Occipital lobe (tissue), 2 donors: ENCODE results near the gene CASKIN1. TPM values are rescaled to one million over a fixed set of nuclear protein-coding genes. Genes with fewer than 3 reads are reported as not detected.
"Not testable (repeated sequence)": the region's sequence is repeated elsewhere in the genome, so short reads cannot be mapped to it uniquely, and the experiment has no call there.

Source experiments
- DNase-seq: peaks from one replicate; lab custom pipeline; 2025; lab: John Stamatoyannopoulos, UW
- total RNA-seq: library from RNA; depleted of rRNA; stranded (reverse); fragments of >200 nt; gene quantifications from one replicate; pipeline ENCODE4 v1.2.3, GENCODE V29; 2014

Gene CASKIN1
- total RNA-seq, 1 donor from 2014 or later = 23.6 TPM

GRCh38 chr16:2211923-2212347, 15.5 kb upstream of the CASKIN1 start:
- no peak for DNase-seq

- DNase-seq = no peak
These were observed 14.3 kb upstream of the CASKIN1 start, which contains the start of gene BRICD5 for GRCh38 chr16:2210386-2211365. BRICD5 (minus strand) TSS chr16:2210863; CDS start chr16:2210833, 30 bp downstream.

- DNase-seq = no peak
These were observed 13.6 kb upstream of the CASKIN1 start for GRCh38 chr16:2210009-2210332.

- DNase-seq = no peak
These were observed 13.0 kb upstream of the CASKIN1 start for GRCh38 chr16:2209258-2210008.

- no peak for DNase-seq
These were observed 12.4 kb upstream of the CASKIN1 start for GRCh38 chr16:2208772-2209171.

GRCh38 chr16:2208308-2208707, 11.9 kb upstream of the CASKIN1 start:
- no peak for DNase-seq

GRCh38 chr16:2207872-2208271, 11.5 kb upstream of the CASKIN1 start:
- DNase-seq = no peak

- DNase-seq = no peak
These were observed 10.5 kb upstream of the CASKIN1 start for GRCh38 chr16:2206780-2207433.

GRCh38 chr16:2206420-2206779, 10.0 kb upstream of the CASKIN1 start:
- DNase-seq = no peak

- DNase-seq = no peak
These were observed 9.5 kb upstream of the CASKIN1 start for GRCh38 chr16:2205967-2206313.

- DNase-seq = peak; percentile 85
These were observed 8.9 kb upstream of the CASKIN1 start, which contains the start of gene MLST8 for GRCh38 chr16:2205104-2205966. MLST8 (plus strand) TSS chr16:2205454; CDS start chr16:2206086, 632 bp downstream.

- DNase-seq = no peak
These were observed 8.2 kb upstream of the CASKIN1 start for GRCh38 chr16:2204416-2205103.

GRCh38 chr16:2203119-2203688, 6.8 kb upstream of the CASKIN1 start:
- not testable (repeated sequence) for DNase-seq

GRCh38 chr16:2200313-2200712, 3.9 kb upstream of the CASKIN1 start:
- DNase-seq = no peak

GRCh38 chr16:2199621-2200139, 3.3 kb upstream of the CASKIN1 start:
- no peak for DNase-seq

GRCh38 chr16:2199095-2199494, 2.7 kb upstream of the CASKIN1 start:
- no peak for DNase-seq

- DNase-seq = no peak
These were observed 1.9 kb upstream of the CASKIN1 start for GRCh38 chr16:2198283-2198682.

GRCh38 chr16:2197765-2198164, 1.4 kb upstream of the CASKIN1 start:
- DNase-seq = no peak

- no peak for DNase-seq
These were observed 641 bp upstream of the CASKIN1 start for GRCh38 chr16:2196981-2197511.
